Large intestine (tissue), 3 donors: ENCODE data around the gene NODAL. TPM values are rescaled to one million over a fixed set of nuclear protein-coding genes. Genes with fewer than 3 reads are reported as not detected.

Experiments used
- DNase-seq, 2 donors: peaks; one replicate each; pipeline versions ENCODE4 v3.0.0 to v3.0.0-alpha.2; 2013
- H3K27ac ChIP-seq: one replicate; pipeline ENCODE4 v1.5.1; 2013; ENCODE audit warnings: low read length
- H3K27me3 ChIP-seq: 2 replicates; pipeline ENCODE4 v1.6.1; 2013; ENCODE audit warnings: low read length; ENCODE audit not compliant: control insufficient read depth, insufficient read depth
- H3K36me3 ChIP-seq: 2 replicates; pipeline ENCODE4 v1.6.1; 2013; ENCODE audit warnings: low read length; ENCODE audit not compliant: control insufficient read depth, insufficient read depth
- H3K4me1 ChIP-seq: one replicate; pipeline ENCODE4 v1.6.1; 2013; ENCODE audit warnings: low read length; ENCODE audit not compliant: control insufficient read depth, insufficient read depth
- H3K4me3 ChIP-seq: one replicate; pipeline ENCODE4 v1.5.1; 2013; ENCODE audit warnings: low read length
- H3K9me3 ChIP-seq: one replicate; pipeline ENCODE4 v1.6.1; 2013; ENCODE audit warnings: mild to moderate bottlenecking, low read depth, low read length, moderate library complexity; ENCODE audit not compliant: control insufficient read depth
- WGBS: methylation state at CpG from one replicate; pipeline ENCODE4 v1.1.5; 2013; ENCODE audit warnings: low lambda C conversion rate; ENCODE audit not compliant: insufficient coverage; 5-methylcytosine and 5-hydroxymethylcytosine counted together
- polyA plus RNA-seq: library from polyadenylated mRNA; unstranded; fragments of 120-200 nt; gene quantifications from one replicate; pipeline ENCODE4 v1.2.1, GENCODE V29; 2013

NODAL gene
- polyA plus RNA-seq, 1 donor, result 0.33 TPM

GRCh38 chr10:70410608-70411007 lies 30.9 kb downstream of the NODAL start:
- Histone ChIP-seq H3K27ac (no peak overlapping the region), H3K27me3 (no peaks in the 10 kb centered on the region), H3K4me3 (no peak overlapping the region), H3K4me1 (peaks cover 10% of the 10 kb centered on the region), H3K36me3 (peaks cover 14% of the 10 kb centered on the region), H3K9me3 (peaks cover 2% of the 10 kb centered on the region)
- WGBS, result no CpG with 5 or more reads among the region's 1 CpG
- DNase-seq, result no peak

- H3K4me3 ChIP-seq, result no peak overlapping the region
- peaks cover 10% of the 10 kb centered on the region for H3K4me1 ChIP-seq
- no peak overlapping the region for H3K27ac ChIP-seq
- peaks cover 14% of the 10 kb centered on the region for H3K36me3 ChIP-seq
- DNase-seq, result no peak
- no CpG with 5 or more reads among the region's 3 CpGs for WGBS
- peaks cover 2% of the 10 kb centered on the region for H3K9me3 ChIP-seq
- no peaks in the 10 kb centered on the region for H3K27me3 ChIP-seq
Measured at GRCh38 chr10:70409772-70410171, 31.7 kb downstream of the NODAL start.

- Histone ChIP-seq H3K27me3 (no peaks in the 10 kb centered on the region), H3K27ac (peak overlapping the region; percentile 99), H3K36me3 (peaks cover 7% of the 10 kb centered on the region), H3K4me3 (peak overlapping the region; percentile 92), H3K9me3 (peaks cover 2% of the 10 kb centered on the region), H3K4me1 (peaks cover 10% of the 10 kb centered on the region)
- 0% methylated on average over 3 of the region's 18 CpGs for WGBS
- DNase-seq, result peak; percentile 90 to 96
Measured at GRCh38 chr10:70405037-70405824, 36.2 kb downstream of the NODAL start.

- peak overlapping the region; percentile 99 for H3K27ac ChIP-seq
- DNase-seq, result no peak
- no peaks in the 10 kb centered on the region for H3K27me3 ChIP-seq
- H3K9me3 ChIP-seq, result peaks cover 2% of the 10 kb centered on the region
- H3K4me3 ChIP-seq, result peak overlapping the region; percentile 92
- WGBS, result 0% methylated on average over 2 of the region's 11 CpGs
- H3K4me1 ChIP-seq, result peaks cover 10% of the 10 kb centered on the region
- peaks cover 7% of the 10 kb centered on the region for H3K36me3 ChIP-seq
Measured at GRCh38 chr10:70404787-70405036, 36.8 kb downstream of the NODAL start.

GRCh38 chr10:70404036-70404786 lies 37.3 kb downstream of the NODAL start, which contains the start of gene EIF4EBP2:
TSS of gene EIF4EBP2 (plus strand) at chr10:70404145. CDS start at chr10:70404402, 257 bp downstream.
- Histone ChIP-seq H3K27ac (peak within 1 kb of the TSS; percentile 99), H3K9me3 (peaks cover 2% of the 10 kb centered on the region), H3K4me1 (peaks cover 10% of the 10 kb centered on the region), H3K27me3 (no peaks in the 10 kb centered on the region), H3K4me3 (peak within 1 kb of the TSS; percentile 92), H3K36me3 (peaks cover 5% of the 10 kb centered on the region)
- DNase-seq, result peak; percentile 97 to 98
- no CpG with 5 or more reads among the region's 103 CpGs for WGBS

- Histone ChIP-seq H3K27me3 (no peaks in the 10 kb centered on the region), H3K9me3 (peaks cover 2% of the 10 kb centered on the region), H3K4me3 (no peak overlapping the region), H3K27ac (peak overlapping the region; percentile 45), H3K4me1 (peaks cover 10% of the 10 kb centered on the region), H3K36me3 (peaks cover 5% of the 10 kb centered on the region)
- DNase-seq, result no peak
- WGBS, result 5% methylated on average over 4 of the region's 12 CpGs
Measured at GRCh38 chr10:70403483-70404035, 37.9 kb downstream of the NODAL start.

- Histone ChIP-seq H3K36me3 (no peaks in the 10 kb centered on the region), H3K4me3 (no peak overlapping the region), H3K4me1 (no peaks in the 10 kb centered on the region), H3K27me3 (no peaks in the 10 kb centered on the region), H3K9me3 (no peaks in the 10 kb centered on the region), H3K27ac (no peak overlapping the region)
- DNase-seq, result no peak
- 100% methylated on average over 1 of the region's 3 CpGs for WGBS
Measured at GRCh38 chr10:70399177-70399576, 42.3 kb downstream of the NODAL start.

- Histone ChIP-seq H3K4me1 (no peaks in the 10 kb centered on the region), H3K27ac (no peak overlapping the region), H3K27me3 (no peaks in the 10 kb centered on the region), H3K9me3 (no peaks in the 10 kb centered on the region), H3K4me3 (no peak overlapping the region), H3K36me3 (no peaks in the 10 kb centered on the region)
- DNase-seq, result no peak
- no CpG with 5 or more reads among the region's 1 CpG for WGBS
Measured at GRCh38 chr10:70396140-70396539, 45.3 kb downstream of the NODAL start.

- no peaks in the 10 kb centered on the region for H3K9me3 ChIP-seq
- no peaks in the 10 kb centered on the region for H3K27me3 ChIP-seq
- H3K4me1 ChIP-seq, result peaks cover 2% of the 10 kb centered on the region
- no peak overlapping the region for H3K27ac ChIP-seq
- H3K4me3 ChIP-seq, result no peak overlapping the region
- WGBS, result 13% methylated on average over 1 of the region's 4 CpGs
- H3K36me3 ChIP-seq, result no peaks in the 10 kb centered on the region
- no peak for DNase-seq
Measured at GRCh38 chr10:70391654-70392053, 49.8 kb downstream of the NODAL start.
